ENCODE results near the gene PDE4DIP. TPM values are rescaled to one million over a fixed set of nuclear protein-coding genes. Genes with fewer than 3 reads are reported as not detected.
"Not testable (repeated sequence)": the region's sequence is repeated elsewhere in the genome, so short reads cannot be mapped to it uniquely, and the experiment has no call there.

PDE4DIP gene
- total RNA-seq, 2 donors from 2014 or later = 26.5 to 33.8 TPM

GRCh38 chr1:149075505-149076127 lies 231.4 kb downstream of the PDE4DIP start:
- ATAC-seq; H3K9me3 Mint-ChIP-seq; DNase-seq (ENCODE audit: low spot score in 2 of 2); H3K36me3 Mint-ChIP-seq; H3K27ac Mint-ChIP-seq: not testable (repeated sequence)

Other genes with a start within 250 kb of the PDE4DIP start
- gene NBPF14, start 248.4 kb upstream of the PDE4DIP start, total RNA-seq = 10 to 100 TPM; 16.6 to 19.3 TPM
- under 1 TPM in 1 of 2 donors, not detected in 1; 0.56 TPM for gene NUDT4B, start 95.7 kb upstream of the PDE4DIP start, total RNA-seq

Measured in activated naive CD4-positive, alpha-beta T cell treated with anti-CD3 and anti-CD28 coated beads, Interleukin-2, amount 50 U/mL, for 72 hours (primary cell).